SK-N-SH (cell line): Measurements from ENCODE around the gene SGPP1.

Experiments
- CHD2 ChIP-seq: fragments of 150-350 bp; IDR thresholded peaks from 2 replicates; pipeline ENCODE4 v1.6.1; 2018; ENCODE audit warnings: low read length; ENCODE audit not compliant: partially characterized antibody
- EP300 ChIP-seq, 2 experiments: IDR thresholded peaks; 2 replicates each; pipeline versions ENCODE4 v1.4.0 to v1.6.1; 2012; ENCODE audit warnings: borderline replicate concordance in 1 of 2, low read depth in 1 of 2, low read length in 1 of 2
- EZH2phosphoT487 ChIP-seq: fragments of 200-600 bp; sonication (generic); IDR thresholded peaks from 2 replicates; pipeline ENCODE4 v1.6.1; 2017; ENCODE audit warnings: low read depth, mixed run types, mild to moderate bottlenecking, antibody characterized with exemption, moderate library complexity, borderline replicate concordance
- POLR2AphosphoS5 ChIP-seq: IDR thresholded peaks from 2 replicates; pipeline ENCODE4 v1.6.1; 2012; ENCODE audit warnings: low read depth, low read length
- RCOR1 ChIP-seq: fragments of 150-350 bp; IDR thresholded peaks from 2 replicates; pipeline ENCODE4 v1.6.1; 2017; ENCODE audit warnings: antibody characterized with exemption, low read length
- REST ChIP-seq: IDR thresholded peaks from 2 replicates; pipeline ENCODE4 v1.6.1; 2012; ENCODE audit warnings: mild to moderate bottlenecking, low read depth, low read length, moderate library complexity
- TAF1 ChIP-seq: IDR thresholded peaks from 2 replicates; pipeline ENCODE4 v1.6.1; 2012; ENCODE audit warnings: low read depth, mild to moderate bottlenecking, low read length, moderate library complexity, borderline replicate concordance
- YY1 ChIP-seq: IDR thresholded peaks from 2 replicates; pipeline ENCODE4 v1.4.0; 2012; ENCODE audit warnings: low read depth, mild to moderate bottlenecking
- TF ChIP-seq, protein P1 (sequence below): fragments of 200-600 bp; sonication (generic); IDR thresholded peaks from 2 replicates; pipeline ENCODE4 v1.6.1; 2017; ENCODE audit warnings: antibody characterized with exemption, mild to moderate bottlenecking, moderate library complexity
- TF ChIP-seq, protein P2 (sequence below): IDR thresholded peaks from 2 replicates; pipeline ENCODE4 v1.4.0; 2012; ENCODE audit warnings: low read depth

- TF ChIP-seq TAF1 (no peak), EZH2phosphoT487 (no peak), CHD2 (no peak), POLR2AphosphoS5 (no peak), RCOR1 (no peak), YY1 (no peak), EP300 (IDR thresholded peaks at IDR 0.05; ENCODE audit: borderline replicate concordance in 1 of 2, low read depth in 1 of 2, low read length in 1 of 2) (no peak), REST (no peak)
- TF ChIP-seq, protein P1, sequence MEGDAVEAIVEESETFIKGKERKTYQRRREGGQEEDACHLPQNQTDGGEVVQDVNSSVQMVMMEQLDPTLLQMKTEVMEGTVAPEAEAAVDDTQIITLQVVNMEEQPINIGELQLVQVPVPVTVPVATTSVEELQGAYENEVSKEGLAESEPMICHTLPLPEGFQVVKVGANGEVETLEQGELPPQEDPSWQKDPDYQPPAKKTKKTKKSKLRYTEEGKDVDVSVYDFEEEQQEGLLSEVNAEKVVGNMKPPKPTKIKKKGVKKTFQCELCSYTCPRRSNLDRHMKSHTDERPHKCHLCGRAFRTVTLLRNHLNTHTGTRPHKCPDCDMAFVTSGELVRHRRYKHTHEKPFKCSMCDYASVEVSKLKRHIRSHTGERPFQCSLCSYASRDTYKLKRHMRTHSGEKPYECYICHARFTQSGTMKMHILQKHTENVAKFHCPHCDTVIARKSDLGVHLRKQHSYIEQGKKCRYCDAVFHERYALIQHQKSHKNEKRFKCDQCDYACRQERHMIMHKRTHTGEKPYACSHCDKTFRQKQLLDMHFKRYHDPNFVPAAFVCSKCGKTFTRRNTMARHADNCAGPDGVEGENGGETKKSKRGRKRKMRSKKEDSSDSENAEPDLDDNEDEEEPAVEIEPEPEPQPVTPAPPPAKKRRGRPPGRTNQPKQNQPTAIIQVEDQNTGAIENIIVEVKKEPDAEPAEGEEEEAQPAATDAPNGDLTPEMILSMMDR = no peak
- TF ChIP-seq, protein P2, sequence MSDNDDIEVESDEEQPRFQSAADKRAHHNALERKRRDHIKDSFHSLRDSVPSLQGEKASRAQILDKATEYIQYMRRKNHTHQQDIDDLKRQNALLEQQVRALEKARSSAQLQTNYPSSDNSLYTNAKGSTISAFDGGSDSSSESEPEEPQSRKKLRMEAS = no peak
Observed at GRCh38 chr14:63764620-63765139, 36.8 kb upstream of the SGPP1 start.
